Amygdala (tissue), 56 donors: ENCODE data around the gene GFPT2.
A peak's percentile ranks its signal among the peaks of the same experiment; 100 is the strongest.

ENCODE experiments used
- DNase-seq, 56 donors: peaks; one replicate each; lab custom pipeline; 2025; lab: John Stamatoyannopoulos, UW

The GFPT2 gene

GRCh38 chr5:180335614-180336233 lies 17.4 kb downstream of the GFPT2 start:
- DNase-seq = no peak

GRCh38 chr5:180334751-180335613 lies 18.2 kb downstream of the GFPT2 start:
- no peak for DNase-seq

GRCh38 chr5:180334176-180334575 lies 19.0 kb downstream of the GFPT2 start:
- DNase-seq = no peak

GRCh38 chr5:180333661-180334060 lies 19.5 kb downstream of the GFPT2 start:
- DNase-seq = peak in 1 of 56 donors; percentile 2

- no peak for DNase-seq
Measured at GRCh38 chr5:180332861-180333260, 20.3 kb downstream of the GFPT2 start.

GRCh38 chr5:180332051-180332517 lies 21.1 kb downstream of the GFPT2 start:
- no peak for DNase-seq

GRCh38 chr5:180331647-180331950 lies 21.5 kb downstream of the GFPT2 start:
- no peak for DNase-seq

GRCh38 chr5:180330810-180331646 lies 22.1 kb downstream of the GFPT2 start:
- no peak for DNase-seq

GRCh38 chr5:180330270-180330648 lies 22.9 kb downstream of the GFPT2 start:
- no peak for DNase-seq

- no peak for DNase-seq
Measured at GRCh38 chr5:180329606-180330269, 23.4 kb downstream of the GFPT2 start.

- no peak for DNase-seq
Measured at GRCh38 chr5:180329138-180329435, 24.0 kb downstream of the GFPT2 start.

- DNase-seq = peak in 34 of 56 donors; percentile 9 to 85 (median 36)
Measured at GRCh38 chr5:180328296-180329137, 24.6 kb downstream of the GFPT2 start.

GRCh38 chr5:180326989-180327565 lies 26.1 kb downstream of the GFPT2 start:
- DNase-seq = no peak

- DNase-seq = peak in 6 of 56 donors; percentile 10 to 37 (median 23)
Measured at GRCh38 chr5:180324601-180324950, 28.6 kb downstream of the GFPT2 start.

GRCh38 chr5:180323941-180324600 lies 29.1 kb downstream of the GFPT2 start:
- DNase-seq = peak in 17 of 56 donors; percentile 9 to 51 (median 22)

- DNase-seq = peak in 1 of 56 donors; percentile 9
Measured at GRCh38 chr5:180323160-180323559, 30.0 kb downstream of the GFPT2 start.

- DNase-seq = no peak
Measured at GRCh38 chr5:180318456-180319089, 34.6 kb downstream of the GFPT2 start.

GRCh38 chr5:180316586-180316985 lies 36.5 kb downstream of the GFPT2 start:
- no peak for DNase-seq
